ENCODE results near the gene FBXO9. TPM values are rescaled to one million over a fixed set of nuclear protein-coding genes. Genes with fewer than 3 reads are reported as not detected.

Gene FBXO9
- total RNA-seq, 1 experiment from 2014 or later, result 68.4 TPM

DNA sequence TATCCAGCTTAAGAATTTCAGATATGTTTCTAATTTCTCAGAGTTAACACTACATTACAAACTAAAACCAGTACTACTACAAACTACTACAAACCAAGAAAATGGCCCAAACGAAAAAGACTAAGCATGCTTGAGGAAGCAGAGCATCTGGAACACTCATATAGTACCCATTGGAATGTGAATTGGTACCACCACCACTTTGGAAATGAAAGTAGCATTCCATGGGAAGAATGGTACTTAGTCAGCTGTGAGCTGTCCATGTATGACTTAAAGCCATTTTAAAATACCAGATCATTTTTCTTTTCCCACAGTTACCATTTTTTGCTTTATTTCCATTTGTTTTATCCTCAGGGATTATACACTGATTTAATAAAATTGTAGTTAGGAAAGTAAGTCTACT lies 30.5 kb downstream of the FBXO9 start:
- Histone ChIP-seq H2BK15ac (ENCODE audit: low read depth, low read length) (no peak overlapping the region), H3K4ac (ENCODE audit: low read depth, low read length) (no peak overlapping the region), H3K23ac (ENCODE audit: insufficient read length, low read depth, low read length) (no peak overlapping the region), H3K56ac (ENCODE audit: insufficient read length, low read depth, low read length) (no peak overlapping the region), H3K4me1 (ENCODE audit: insufficient read depth, low read length) (no peaks in the 10 kb centered on the region), H2AK5ac (ENCODE audit: insufficient read length, low read length) (no peak overlapping the region), H3K27me3 (ENCODE audit: insufficient read depth, low read length) (no peaks in the 10 kb centered on the region), H2BK5ac (ENCODE audit: insufficient read length, low read length) (no peak overlapping the region), H3K9me3 (ENCODE audit: control insufficient read depth, low read depth, low read length) (no peaks in the 10 kb centered on the region), H4K8ac (replicated peaks; ENCODE audit: insufficient read length, low read depth, low read length) (no peak overlapping the region), H3K79me2 (ENCODE audit: insufficient read depth, low read length) (no peaks in the 10 kb centered on the region), H3K18ac (ENCODE audit: insufficient read length, low read depth, low read length) (no peak overlapping the region), H3K79me1 (ENCODE audit: insufficient read depth, low read depth, low read length, poor library complexity, severe bottlenecking) (no peaks in the 10 kb centered on the region), H2BK12ac (ENCODE audit: insufficient read length, low read depth, low read length) (no peak overlapping the region), H2BK20ac (ENCODE audit: low read depth, low read length, poor library complexity, severe bottlenecking) (no peak overlapping the region), H3K4me2 (ENCODE audit: insufficient read depth, insufficient read length, low read length) (no peak overlapping the region), H4K5ac (ENCODE audit: insufficient read length, low read depth, low read length) (no peak overlapping the region), H3K27ac (ENCODE audit: insufficient read length, low read depth, low read length) (no peak overlapping the region), H3K14ac (ENCODE audit: insufficient read depth, low read length) (no peak overlapping the region), H3K23me2 (ENCODE audit: insufficient read length, low read depth, low read length, poor library complexity, severe bottlenecking) (no peaks in the 10 kb centered on the region), H2BK120ac (ENCODE audit: low read depth, low read length, poor library complexity, severe bottlenecking) (no peak overlapping the region), H3T11ph (ENCODE audit: low read length) (no peak overlapping the region), H4K91ac (ENCODE audit: insufficient read length, low read depth, low read length) (no peak overlapping the region), H2AFZ (ENCODE audit: low read length) (no peak overlapping the region), H4K20me1 (ENCODE audit: control insufficient read depth, insufficient read depth, insufficient read length) (no peaks in the 10 kb centered on the region), H3K9ac (ENCODE audit: extremely low read depth, insufficient read length, low read length) (no peak overlapping the region)
- Mint-ChIP-seq H3K9me3 (no peaks in the 10 kb centered on the region), H3K4me1 (no peaks in the 10 kb centered on the region), H3K4me3 (no peak overlapping the region), H3K27me3 (ENCODE audit: low read depth) (no peaks in the 10 kb centered on the region), H3K36me3 (ENCODE audit: insufficient read depth in 1 of 3, low read depth in 3 of 3) (peaks cover 15 to 73% (median 60%) of the 10 kb centered on the region in 3 experiments; a peak in 6 of 7 replicates), H3K27ac (no peak overlapping the region)
- TF ChIP-seq, protein P1, sequence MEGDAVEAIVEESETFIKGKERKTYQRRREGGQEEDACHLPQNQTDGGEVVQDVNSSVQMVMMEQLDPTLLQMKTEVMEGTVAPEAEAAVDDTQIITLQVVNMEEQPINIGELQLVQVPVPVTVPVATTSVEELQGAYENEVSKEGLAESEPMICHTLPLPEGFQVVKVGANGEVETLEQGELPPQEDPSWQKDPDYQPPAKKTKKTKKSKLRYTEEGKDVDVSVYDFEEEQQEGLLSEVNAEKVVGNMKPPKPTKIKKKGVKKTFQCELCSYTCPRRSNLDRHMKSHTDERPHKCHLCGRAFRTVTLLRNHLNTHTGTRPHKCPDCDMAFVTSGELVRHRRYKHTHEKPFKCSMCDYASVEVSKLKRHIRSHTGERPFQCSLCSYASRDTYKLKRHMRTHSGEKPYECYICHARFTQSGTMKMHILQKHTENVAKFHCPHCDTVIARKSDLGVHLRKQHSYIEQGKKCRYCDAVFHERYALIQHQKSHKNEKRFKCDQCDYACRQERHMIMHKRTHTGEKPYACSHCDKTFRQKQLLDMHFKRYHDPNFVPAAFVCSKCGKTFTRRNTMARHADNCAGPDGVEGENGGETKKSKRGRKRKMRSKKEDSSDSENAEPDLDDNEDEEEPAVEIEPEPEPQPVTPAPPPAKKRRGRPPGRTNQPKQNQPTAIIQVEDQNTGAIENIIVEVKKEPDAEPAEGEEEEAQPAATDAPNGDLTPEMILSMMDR (conservative IDR thresholded peaks at IDR 0.05), result no peak
- WGBS (ENCODE audit: extremely low coverage, insufficient read length, low lambda C conversion rate), result no CpG with 5 or more reads among the region's 1 CpG
- DNase-seq, result no peak
